Measurements from ENCODE around the gene WFIKKN2. TPM values are rescaled to one million over a fixed set of nuclear protein-coding genes. Genes with fewer than 3 reads are reported as not detected.

WFIKKN2 gene
- total and polyA plus RNA-seq, 2 experiments from 2014 or later = not detected

DNA sequence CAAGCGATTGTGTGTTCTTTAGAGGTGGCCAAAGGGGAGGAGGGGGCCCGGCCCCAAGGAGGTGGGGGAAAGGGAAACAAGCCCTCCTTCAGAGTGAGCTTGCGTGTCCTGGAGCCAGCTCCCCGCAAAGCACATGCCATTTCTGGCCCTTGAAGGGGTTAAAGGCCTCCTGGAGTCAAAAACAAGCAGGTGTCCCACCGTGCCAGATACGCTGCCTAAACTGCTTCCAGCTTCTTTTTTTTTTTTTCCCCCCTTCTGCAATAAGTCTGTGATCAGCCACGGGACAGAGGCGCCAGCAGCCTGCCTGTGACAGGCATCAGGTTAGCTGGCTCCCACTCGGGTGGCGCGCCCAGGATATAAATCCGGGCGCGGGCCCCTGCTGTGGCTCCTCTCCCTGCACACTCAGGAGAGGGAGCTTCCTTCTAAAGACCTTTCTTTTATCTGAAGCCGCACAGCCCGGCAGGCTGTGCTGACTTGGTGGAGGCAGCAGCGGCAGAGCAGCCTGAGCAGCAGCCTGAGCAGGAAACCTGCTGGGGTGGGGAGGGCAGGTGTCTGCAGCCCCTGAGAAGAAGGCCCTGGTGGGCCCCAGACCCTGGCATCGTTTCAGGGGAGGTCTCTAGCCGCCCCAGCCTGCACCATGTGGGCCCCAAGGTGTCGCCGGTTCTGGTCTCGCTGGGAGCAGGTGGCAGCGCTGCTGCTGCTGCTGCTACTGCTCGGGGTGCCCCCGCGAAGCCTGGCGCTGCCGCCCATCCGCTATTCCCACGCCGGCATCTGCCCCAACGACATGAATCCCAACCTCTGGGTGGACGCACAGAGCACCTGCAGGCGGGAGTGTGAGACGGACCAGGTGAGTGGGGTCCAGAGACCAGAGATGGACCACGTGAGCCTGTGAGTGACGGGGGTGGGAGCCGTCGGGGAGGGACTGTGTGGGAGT, at the start of gene WFIKKN2 (continued):
- TF ChIP-seq, protein P1, sequence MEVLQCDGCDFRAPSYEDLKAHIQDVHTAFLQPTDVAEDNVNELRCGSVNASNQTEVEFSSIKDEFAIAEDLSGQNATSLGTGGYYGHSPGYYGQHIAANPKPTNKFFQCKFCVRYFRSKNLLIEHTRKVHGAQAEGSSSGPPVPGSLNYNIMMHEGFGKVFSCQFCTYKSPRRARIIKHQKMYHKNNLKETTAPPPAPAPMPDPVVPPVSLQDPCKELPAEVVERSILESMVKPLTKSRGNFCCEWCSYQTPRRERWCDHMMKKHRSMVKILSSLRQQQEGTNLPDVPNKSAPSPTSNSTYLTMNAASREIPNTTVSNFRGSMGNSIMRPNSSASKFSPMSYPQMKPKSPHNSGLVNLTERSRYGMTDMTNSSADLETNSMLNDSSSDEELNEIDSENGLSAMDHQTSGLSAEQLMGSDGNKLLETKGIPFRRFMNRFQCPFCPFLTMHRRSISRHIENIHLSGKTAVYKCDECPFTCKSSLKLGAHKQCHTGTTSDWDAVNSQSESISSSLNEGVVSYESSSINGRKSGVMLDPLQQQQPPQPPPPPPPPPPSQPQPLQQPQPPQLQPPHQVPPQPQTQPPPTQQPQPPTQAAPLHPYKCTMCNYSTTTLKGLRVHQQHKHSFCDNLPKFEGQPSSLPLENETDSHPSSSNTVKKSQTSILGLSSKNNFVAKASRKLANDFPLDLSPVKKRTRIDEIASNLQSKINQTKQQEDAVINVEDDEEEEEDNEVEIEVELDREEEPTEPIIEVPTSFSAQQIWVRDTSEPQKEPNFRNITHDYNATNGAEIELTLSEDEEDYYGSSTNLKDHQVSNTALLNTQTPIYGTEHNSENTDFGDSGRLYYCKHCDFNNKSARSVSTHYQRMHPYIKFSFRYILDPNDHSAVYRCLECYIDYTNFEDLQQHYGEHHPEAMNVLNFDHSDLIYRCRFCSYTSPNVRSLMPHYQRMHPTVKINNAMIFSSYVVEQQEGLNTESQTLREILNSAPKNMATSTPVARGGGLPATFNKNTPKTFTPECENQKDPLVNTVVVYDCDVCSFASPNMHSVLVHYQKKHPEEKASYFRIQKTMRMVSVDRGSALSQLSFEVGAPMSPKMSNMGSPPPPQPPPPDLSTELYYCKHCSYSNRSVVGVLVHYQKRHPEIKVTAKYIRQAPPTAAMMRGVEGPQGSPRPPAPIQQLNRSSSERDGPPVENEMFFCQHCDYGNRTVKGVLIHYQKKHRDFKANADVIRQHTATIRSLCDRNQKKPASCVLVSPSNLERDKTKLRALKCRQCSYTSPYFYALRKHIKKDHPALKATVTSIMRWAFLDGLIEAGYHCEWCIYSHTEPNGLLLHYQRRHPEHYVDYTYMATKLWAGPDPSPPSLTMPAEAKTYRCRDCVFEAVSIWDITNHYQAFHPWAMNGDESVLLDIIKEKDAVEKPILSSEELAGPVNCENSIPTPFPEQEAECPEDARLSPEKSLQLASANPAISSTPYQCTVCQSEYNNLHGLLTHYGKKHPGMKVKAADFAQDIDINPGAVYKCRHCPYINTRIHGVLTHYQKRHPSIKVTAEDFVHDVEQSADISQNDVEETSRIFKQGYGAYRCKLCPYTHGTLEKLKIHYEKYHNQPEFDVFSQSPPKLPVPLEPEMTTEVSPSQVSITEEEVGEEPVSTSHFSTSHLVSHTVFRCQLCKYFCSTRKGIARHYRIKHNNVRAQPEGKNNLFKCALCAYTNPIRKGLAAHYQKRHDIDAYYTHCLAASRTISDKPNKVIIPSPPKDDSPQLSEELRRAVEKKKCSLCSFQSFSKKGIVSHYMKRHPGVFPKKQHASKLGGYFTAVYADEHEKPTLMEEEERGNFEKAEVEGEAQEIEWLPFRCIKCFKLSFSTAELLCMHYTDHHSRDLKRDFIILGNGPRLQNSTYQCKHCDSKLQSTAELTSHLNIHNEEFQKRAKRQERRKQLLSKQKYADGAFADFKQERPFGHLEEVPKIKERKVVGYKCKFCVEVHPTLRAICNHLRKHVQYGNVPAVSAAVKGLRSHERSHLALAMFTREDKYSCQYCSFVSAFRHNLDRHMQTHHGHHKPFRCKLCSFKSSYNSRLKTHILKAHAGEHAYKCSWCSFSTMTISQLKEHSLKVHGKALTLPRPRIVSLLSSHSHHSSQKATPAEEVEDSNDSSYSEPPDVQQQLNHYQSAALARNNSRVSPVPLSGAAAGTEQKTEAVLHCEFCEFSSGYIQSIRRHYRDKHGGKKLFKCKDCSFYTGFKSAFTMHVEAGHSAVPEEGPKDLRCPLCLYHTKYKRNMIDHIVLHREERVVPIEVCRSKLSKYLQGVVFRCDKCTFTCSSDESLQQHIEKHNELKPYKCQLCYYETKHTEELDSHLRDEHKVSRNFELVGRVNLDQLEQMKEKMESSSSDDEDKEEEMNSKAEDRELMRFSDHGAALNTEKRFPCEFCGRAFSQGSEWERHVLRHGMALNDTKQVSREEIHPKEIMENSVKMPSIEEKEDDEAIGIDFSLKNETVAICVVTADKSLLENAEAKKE (CRISPR knock-in tag; IDR thresholded peaks at IDR 0.05) = no peak
- TF ChIP-seq ZNF114 (CRISPR knock-in tag; IDR thresholded peaks at IDR 0.05) = no peak

DNA sequence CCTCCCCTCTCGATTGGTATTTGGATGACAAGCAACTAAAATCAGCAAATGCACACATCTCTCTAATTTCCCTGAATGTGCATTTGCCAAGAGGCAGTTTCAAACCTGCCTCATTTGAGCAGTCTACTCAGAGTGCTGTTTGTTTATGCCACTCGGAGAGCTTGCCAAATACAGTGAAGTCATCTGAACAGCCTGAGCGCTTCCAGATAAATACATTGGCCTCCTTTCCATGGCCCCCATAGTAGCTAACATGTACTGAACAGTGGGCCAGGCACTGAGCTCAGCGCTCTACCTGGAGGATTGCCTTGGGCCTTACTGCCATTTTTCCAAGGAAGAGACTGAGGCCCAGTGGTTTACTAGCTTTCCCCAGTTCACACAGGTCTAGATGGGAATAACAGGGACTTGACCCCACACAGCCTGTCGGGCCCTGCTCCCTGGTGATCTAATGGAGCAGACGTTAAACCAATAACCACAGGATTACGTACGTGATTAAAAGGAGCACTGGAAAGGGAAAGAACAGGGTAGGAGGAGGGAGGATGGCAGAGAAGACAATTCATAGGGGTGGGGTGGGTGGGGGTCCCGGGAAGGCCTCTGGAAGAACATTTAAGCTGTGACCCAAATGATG, 49.3 kb upstream of the WFIKKN2 start:
- H2AFZ ChIP-seq = no peak overlapping the region
- TF ChIP-seq NANOG (IDR thresholded peaks at IDR 0.05; ENCODE audit: borderline replicate concordance) = no peak
- no peak for TF ChIP-seq ETS1 (IDR thresholded peaks at IDR 0.05)
- no peak for TF ChIP-seq REST (IDR thresholded peaks at IDR 0.05; ENCODE audit: unreplicated experiment)
- no peak for TF ChIP-seq EZH2 (IDR thresholded peaks at IDR 0.05; ENCODE audit: low read depth, unreplicated experiment)
- TF ChIP-seq STAT1 (IDR thresholded peaks at IDR 0.05; ENCODE audit: unreplicated experiment) = no peak

More for the DNA sequence above, 49.3 kb upstream of the WFIKKN2 start:
- DNase-seq (ENCODE audit: low spot score) = no peak
- H3K27ac ChIP-seq (ENCODE audit: low read depth) = no peak overlapping the region
- no peak for ATAC-seq
- no peaks in the 10 kb centered on the region for H3K27me3 ChIP-seq (ENCODE audit: insufficient read depth)
- Mint-ChIP-seq H3K4me1 (peaks cover 8% of the 10 kb centered on the region), H3K9me3 (no peaks in the 10 kb centered on the region), H3K36me3 (ENCODE audit: low read depth) (no peaks in the 10 kb centered on the region), H3K27ac (no peak overlapping the region; the same call in 1 of the 2 replicates), H3K4me3 (no peak overlapping the region), H3K27me3 (ENCODE audit: insufficient read depth, low read depth, poor library complexity) (peaks cover 9% of the 10 kb centered on the region)
- no peaks in the 10 kb centered on the region for H3K9me2 ChIP-seq (ENCODE audit: insufficient read depth)
- H3F3A ChIP-seq (replicated peaks; ENCODE audit: low read depth) = no peaks in the 10 kb centered on the region
- no peak overlapping the region for H3K4me2 ChIP-seq
- H4K20me1 ChIP-seq (replicated peaks; ENCODE audit: insufficient read depth) = no peaks in the 10 kb centered on the region
- H3K4me3 ChIP-seq = no peak overlapping the region
- no peaks in the 10 kb centered on the region for H3K79me2 ChIP-seq (replicated peaks; ENCODE audit: insufficient read depth)
- H3K4me1 ChIP-seq (ENCODE audit: insufficient read depth) = peaks cover 8% of the 10 kb centered on the region
- no peaks in the 10 kb centered on the region for H3K36me3 ChIP-seq (ENCODE audit: insufficient read depth)

Data from GM23338 (cell line).